Lower leg skin (tissue), 4 donors: ENCODE results near the gene TNPO1. TPM values are rescaled to one million over a fixed set of nuclear protein-coding genes. Genes with fewer than 3 reads are reported as not detected.

ENCODE experiments used
- DNase-seq, 2 donors: peaks; one replicate each; pipeline ENCODE4 v3.0.0-alpha.2; 2019; ENCODE audit warnings: low spot score in 2 of 2
- H3K4me3 ChIP-seq: fragments of 200-600 bp; sonication (generic); 2 replicates; pipeline ENCODE4 v1.5.1; 2017; ENCODE audit warnings: mild to moderate bottlenecking, low read depth; ENCODE audit not compliant: poor library complexity, severe bottlenecking
- CTCF ChIP-seq, 3 donors: fragments of 450-650 bp; IDR thresholded peaks; one replicate each; pipeline ENCODE4 v1.5.1; 2016; ENCODE audit warnings: antibody characterized with exemption in 3 of 3, mild to moderate bottlenecking in 3 of 3, moderate library complexity in 2 of 3
- POLR2A ChIP-seq, 2 donors: fragments of 450-650 bp; IDR thresholded peaks; one replicate each; pipeline ENCODE4 v1.6.1; 2016 to 2017; ENCODE audit warnings: antibody characterized with exemption in 2 of 2, mild to moderate bottlenecking in 1 of 2, moderate library complexity in 1 of 2
- WGBS, 2 donors: methylation state at CpG; one replicate each; pipeline ENCODE4 v1.1.5; 2018; 5-methylcytosine and 5-hydroxymethylcytosine counted together
- intact Hi-C: fragments of 100-400 bp; cut with DNase I; formaldehyde crosslinking; loops from one replicate; pipeline ENCODE4 v1.15.0; 2023; ENCODE audit warnings: low total_unique reads
- total RNA-seq, 4 donors: library from RNA; depleted of rRNA; stranded (reverse); fragments of >200 nt; gene quantifications; one replicate each; pipeline ENCODE4 v1.1.0, GENCODE V29; 2016

Gene TNPO1
- total RNA-seq, 4 donors from 2014 or later = 55.5 to 83.4 (median 66.2) TPM

GRCh38 chr5:72821776-72822175 lies 5.3 kb downstream of the TNPO1 start:
- 84 to 91% methylated on average over 2 of the region's 2 CpGs for WGBS, 2 donors
- intact Hi-C loops = loop anchor here (10.0 kb wide), 1 partner anchor 207 kb away; no protein-coding TSS in a partner anchor
- H3K4me3 ChIP-seq = no peak overlapping the region
- DNase-seq = no peak
- TF ChIP-seq CTCF (IDR thresholded peaks at IDR 0.05) (no peak), POLR2A (IDR thresholded peaks at IDR 0.05) (no peak)

- WGBS, 2 donors = 76 to 90% methylated on average over 2 of the region's 2 CpGs
- intact Hi-C loops = loop anchor here (10.0 kb wide), 1 partner anchor 208 kb away; no protein-coding TSS in a partner anchor
- TF ChIP-seq POLR2A (IDR thresholded peaks at IDR 0.05) = no peak
- no peak for TF ChIP-seq CTCF (IDR thresholded peaks at IDR 0.05)
- H3K4me3 ChIP-seq = no peak overlapping the region
- no peak for DNase-seq
Observed at GRCh38 chr5:72822944-72823343, 6.5 kb downstream of the TNPO1 start.

- no peak for DNase-seq
- TF ChIP-seq CTCF (IDR thresholded peaks at IDR 0.05) (no peak), POLR2A (IDR thresholded peaks at IDR 0.05) (no peak)
- intact Hi-C loops = loop anchor here (10.0 kb wide), 1 partner anchor 215 kb away; no protein-coding TSS in a partner anchor
- H3K4me3 ChIP-seq = no peak overlapping the region
Observed at GRCh38 chr5:72829707-72830106, 13.2 kb downstream of the TNPO1 start.

GRCh38 chr5:72830362-72830761 lies 13.9 kb downstream of the TNPO1 start:
- no peak for TF ChIP-seq CTCF (IDR thresholded peaks at IDR 0.05)
- TF ChIP-seq POLR2A (IDR thresholded peaks at IDR 0.05) = no peak
- 75 to 81% methylated on average over 2 of the region's 2 CpGs for whole genome bisulfite sequencing, 2 donors
- no peak overlapping the region for H3K4me3 ChIP-seq
- DNase-seq = no peak
- intact Hi-C loops = no loop called here

- no peak for DNase-seq
- 95 to 96% methylated on average over 4 of the region's 4 CpGs for WGBS, 2 donors
- TF ChIP-seq POLR2A (IDR thresholded peaks at IDR 0.05) (no peak), CTCF (IDR thresholded peaks at IDR 0.05) (no peak)
- H3K4me3 ChIP-seq = no peak overlapping the region
- intact Hi-C loops = no loop called here
Observed at GRCh38 chr5:72831685-72832084, 15.2 kb downstream of the TNPO1 start.

GRCh38 chr5:72834924-72835323 lies 18.5 kb downstream of the TNPO1 start:
- intact Hi-C loops = no loop called here
- no peak for DNase-seq
- TF ChIP-seq POLR2A (IDR thresholded peaks at IDR 0.05) = no peak
- no peak for TF ChIP-seq CTCF (IDR thresholded peaks at IDR 0.05)
- no peak overlapping the region for H3K4me3 ChIP-seq
- 88 to 89% methylated on average over 2 of the region's 2 CpGs for WGBS, 2 donors
